ENCODE measurements around the gene KCNQ1. TPM values are rescaled to one million over a fixed set of nuclear protein-coding genes. Genes with fewer than 3 reads are reported as not detected.

KCNQ1 gene
- polyA plus RNA-seq, 1 donor from 2014 or later: not detected

GRCh38 chr11:2724104-2724503, 279.3 kb downstream of the KCNQ1 start:
- Histone ChIP-seq H4K20me1 (ENCODE audit: insufficient read depth) (no peaks in the 10 kb centered on the region), H2AFZ (ENCODE audit: low read depth, low read length) (no peak overlapping the region), H3F3A (ENCODE audit: insufficient read depth, low read length, poor library complexity, severe bottlenecking) (no peaks in the 10 kb centered on the region), H3K4me3 (ENCODE audit: low read length) (no peak overlapping the region), H3K79me2 (replicated peaks; ENCODE audit: insufficient read depth, low read length) (no peaks in the 10 kb centered on the region), H3K36me3 (ENCODE audit: insufficient read depth, low read length) (no peaks in the 10 kb centered on the region), H3K9me3 (ENCODE audit: low read length) (no peaks in the 10 kb centered on the region), H3K27me3 (ENCODE audit: insufficient read depth, low read depth, low read length) (peaks cover 40% of the 10 kb centered on the region), H3K9ac (ENCODE audit: low read length) (no peak overlapping the region), H3K9me2 (ENCODE audit: insufficient read depth, low read length) (no peaks in the 10 kb centered on the region), H3K27ac (ENCODE audit: low read length) (no peak overlapping the region), H3K4me2 (ENCODE audit: low read length) (no peak overlapping the region)
- no peak for TF ChIP-seq MXI1 (conservative IDR thresholded peaks at IDR 0.05; ENCODE audit: poor library complexity, severe bottlenecking)
- TF ChIP-seq RAD21 (conservative IDR thresholded peaks at IDR 0.05): no peak

GRCh38 chr11:2724653-2725367, 280.0 kb downstream of the KCNQ1 start:
- no peak overlapping the region for H3K4me3 ChIP-seq (ENCODE audit: low read length)
- peaks cover 33% of the 10 kb centered on the region for H3K27me3 ChIP-seq (ENCODE audit: insufficient read depth, low read depth, low read length)
- no peak overlapping the region for H3K9ac ChIP-seq (ENCODE audit: low read length)
- no peak overlapping the region for H2AFZ ChIP-seq (ENCODE audit: low read depth, low read length)
- H4K20me1 ChIP-seq (ENCODE audit: insufficient read depth): no peaks in the 10 kb centered on the region
- H3K27ac ChIP-seq (ENCODE audit: low read length): no peak overlapping the region
- H3F3A ChIP-seq (ENCODE audit: insufficient read depth, low read length, poor library complexity, severe bottlenecking): no peaks in the 10 kb centered on the region
- H3K36me3 ChIP-seq (ENCODE audit: insufficient read depth, low read length): no peaks in the 10 kb centered on the region
- no peaks in the 10 kb centered on the region for H3K79me2 ChIP-seq (replicated peaks; ENCODE audit: insufficient read depth, low read length)
- TF ChIP-seq CTCF (IDR thresholded peaks at IDR 0.05; ENCODE audit: poor library complexity, severe bottlenecking) (no peak), RAD21 (conservative IDR thresholded peaks at IDR 0.05) (no peak), SMC3 (conservative IDR thresholded peaks at IDR 0.05; ENCODE audit: poor library complexity) (no peak), EP300 (conservative IDR thresholded peaks at IDR 0.05; ENCODE audit: poor library complexity, severe bottlenecking) (no peak), REST (IDR thresholded peaks at IDR 0.05; ENCODE audit: borderline replicate concordance) (no peak), POLR2AphosphoS5 (IDR thresholded peaks at IDR 0.05) (no peak), EZH2 (IDR thresholded peaks at IDR 0.05; ENCODE audit: borderline replicate concordance, insufficient read depth, low read length, poor library complexity, severe bottlenecking) (no peak), TAF1 (IDR thresholded peaks at IDR 0.05; ENCODE audit: low read depth) (no peak), MXI1 (conservative IDR thresholded peaks at IDR 0.05; ENCODE audit: poor library complexity, severe bottlenecking) (no peak)
- H3K9me2 ChIP-seq (ENCODE audit: insufficient read depth, low read length): no peaks in the 10 kb centered on the region
- H3K4me2 ChIP-seq (ENCODE audit: low read length): no peak overlapping the region
- H3K9me3 ChIP-seq (ENCODE audit: low read length): no peaks in the 10 kb centered on the region

Measured in neural cell (in vitro differentiated cells).